HCT116 (cell line): ENCODE measurements around the gene CALCOCO1. TPM values are rescaled to one million over a fixed set of nuclear protein-coding genes. Genes with fewer than 3 reads are reported as not detected.

Experiments used
- ATAC-seq: fragments of 200-7000 bp; cut with Tn5 transposase; 2 replicates; pipeline ENCODE4 v1.9.1; 2020; ENCODE audit warnings: mild to moderate bottlenecking, moderate library complexity
- BruUV-seq: library from RNA; stranded (reverse); fragments of 400-500 nt; replicated peaks from 2 replicates; lab custom pipeline; 2021; lab: Mats Ljungman, UMichigan
- CTCF ChIA-PET: fragments of 300-600 bp; sonication (Branson Sonifier 250); formaldehyde crosslinking; loops from one replicate; lab custom pipeline; 2021; ENCODE audit warnings: antibody characterized with exemption; lab: Charles Lee
- POLR2A ChIA-PET: fragments of 300-600, 350-600 bp; sonication (Branson Sonifier 250); formaldehyde crosslinking; loops from one replicate; lab custom pipeline; 2021; ENCODE audit warnings: antibody characterized with exemption; lab: Charles Lee
- RAD21 ChIA-PET, 2 experiments: fragments of 300-600 bp; sonication (Branson Sonifier 250); formaldehyde crosslinking; loops; one replicate each; lab custom pipeline; 2023; ENCODE audit warnings: low total read pairs in 2 of 2; ENCODE audit not compliant: uncharacterized antibody in 2 of 2, unreplicated experiment in 2 of 2, low non-redundant PET in 1 of 2; lab: Charles Lee
- DNase-seq: peaks from one replicate; pipeline ENCODE4 v3.0.0-alpha.2; 2010; ENCODE audit warnings: low read depth, low spot score
- H2AFZ ChIP-seq: fragments of 200-600 bp; shearing (Covaris generic), sonication (generic); 2 replicates; pipeline ENCODE4 v1.6.1; 2017; ENCODE audit warnings: low read depth, mixed run types, mixed read lengths, antibody characterized with exemption, low read length; ENCODE audit not compliant: poor library complexity, severe bottlenecking
- H3K27ac ChIP-seq: 2 replicates; pipeline ENCODE4 v1.5.1; 2012; ENCODE audit warnings: low read depth, low read length
- H3K27me3 ChIP-seq: fragments of 200-600 bp; sonication (generic); 2 replicates; pipeline ENCODE4 v1.6.1; 2016; ENCODE audit warnings: mixed run types, low read length, mixed read lengths; ENCODE audit not compliant: insufficient read depth
- H3K36me3 ChIP-seq, 2 experiments: fragments of 200-500 bp in 1 of 2; fragments of 200-600 bp in 1 of 2; sonication (Bioruptor generic) in 1 of 2; sonication (generic) in 1 of 2; 2 replicates each; pipeline versions ENCODE4 v1.5.1 to v1.6.1; 2014 to 2016; ENCODE audit warnings: low read length in 2 of 2, inconsistent platforms in 1 of 2, mixed read lengths in 1 of 2, mixed run types in 1 of 2; ENCODE audit not compliant: insufficient read depth in 2 of 2, control insufficient read depth in 1 of 2
- H3K4me1 ChIP-seq, 2 experiments: fragments of 200-600 bp in 1 of 2; sonication (generic) in 1 of 2; 2 replicates each; pipeline versions ENCODE4 v1.5.1 to v1.6.1; 2012 to 2017; ENCODE audit warnings: low read length in 2 of 2, inconsistent platforms in 1 of 2, mild to moderate bottlenecking in 1 of 2, mixed read lengths in 1 of 2, mixed run types in 1 of 2, moderate library complexity in 1 of 2; ENCODE audit not compliant: insufficient read depth in 2 of 2, control insufficient read depth in 1 of 2
- H3K4me2 ChIP-seq: fragments of 200-600 bp; sonication (generic); 2 replicates; pipeline ENCODE4 v1.6.1; 2017; ENCODE audit warnings: mixed run types, low read length, mixed read lengths
- H3K4me3 ChIP-seq, 2 experiments: fragments of 200-600 bp in 1 of 2; sonication (generic) in 1 of 2; replicated peaks in 1 of 2; 2 replicates each; pipeline ENCODE4 v1.5.1; 2011 to 2016; ENCODE audit warnings: low read length in 2 of 2, control low read depth in 1 of 2, low read depth in 1 of 2, mild to moderate bottlenecking in 1 of 2, mixed read lengths in 1 of 2, mixed run types in 1 of 2
- H3K79me2 ChIP-seq: fragments of 200-600 bp; sonication (generic); 2 replicates; pipeline ENCODE4 v1.6.1; 2017; ENCODE audit warnings: mild to moderate bottlenecking, mixed run types, low read length, moderate library complexity, mixed read lengths; ENCODE audit not compliant: insufficient read depth
- H3K9ac ChIP-seq: fragments of 200-600 bp; sonication (generic); 2 replicates; pipeline ENCODE4 v1.6.1; 2016; ENCODE audit warnings: low read length, mixed read lengths
- H3K9me2 ChIP-seq: fragments of 200-600 bp; sonication (generic), shearing (Covaris generic); 2 replicates; pipeline ENCODE4 v1.6.1; 2017; ENCODE audit warnings: mixed run types, mild to moderate bottlenecking, moderate library complexity; ENCODE audit not compliant: insufficient read depth
- H3K9me3 ChIP-seq, 2 experiments: fragments of 200-500 bp in 1 of 2; fragments of 200-600 bp in 1 of 2; sonication (Bioruptor generic) in 1 of 2; sonication (generic) in 1 of 2; 2 replicates each; pipeline ENCODE4 v1.6.1; 2014 to 2017; ENCODE audit warnings: low read length in 2 of 2, mixed read lengths in 2 of 2, inconsistent platforms in 1 of 2, low read depth in 1 of 2, mild to moderate bottlenecking in 1 of 2, mixed run types in 1 of 2, moderate library complexity in 1 of 2; ENCODE audit not compliant: control insufficient read depth in 1 of 2, insufficient read depth in 1 of 2
- H4K20me1 ChIP-seq: fragments of 200-600 bp; sonication (generic), shearing (Covaris generic); 2 replicates; pipeline ENCODE4 v1.6.1; 2017; ENCODE audit warnings: mixed run types, mild to moderate bottlenecking, moderate library complexity; ENCODE audit not compliant: insufficient read depth
- CEBPB ChIP-seq: IDR thresholded peaks from 2 replicates; pipeline ENCODE4 v1.6.1; 2012; ENCODE audit warnings: low read depth
- EGR1 ChIP-seq: IDR thresholded peaks from 2 replicates; pipeline ENCODE4 v1.6.1; 2012; ENCODE audit warnings: low read depth
- ELF1 ChIP-seq: IDR thresholded peaks from 2 replicates; pipeline ENCODE4 v1.6.1; 2012; ENCODE audit warnings: low read depth, borderline replicate concordance
- EZH2 ChIP-seq: fragments of 200-600 bp; sonication (generic); IDR thresholded peaks from 2 replicates; pipeline ENCODE4 v1.6.1; 2017; ENCODE audit warnings: antibody characterized with exemption, mixed run types
- EZH2phosphoT487 ChIP-seq: fragments of 200-600 bp; IDR thresholded peaks from 2 replicates; pipeline ENCODE4 v1.6.1; 2018; ENCODE audit warnings: antibody characterized with exemption, borderline replicate concordance
- FOSL1 ChIP-seq: IDR thresholded peaks from 2 replicates; pipeline ENCODE4 v1.6.1; 2012; ENCODE audit warnings: low read depth
- MAX ChIP-seq: IDR thresholded peaks from 2 replicates; pipeline ENCODE4 v1.6.1; 2012
- REST ChIP-seq: IDR thresholded peaks from 2 replicates; pipeline ENCODE4 v1.6.1; 2012; ENCODE audit warnings: low read depth
- SP1 ChIP-seq: IDR thresholded peaks from 2 replicates; pipeline ENCODE4 v1.6.1; 2012; ENCODE audit warnings: low read depth
- TCF7L2 ChIP-seq: IDR thresholded peaks from 2 replicates; pipeline ENCODE4 v1.7.0; 2011; ENCODE audit warnings: borderline replicate concordance, inconsistent platforms; ENCODE audit not compliant: insufficient read depth, insufficient read length; ENCODE audit errors: extremely low read depth
- YY1 ChIP-seq: IDR thresholded peaks from 2 replicates; pipeline ENCODE4 v1.6.1; 2011; ENCODE audit warnings: low read length, low read depth, moderate library complexity, mild to moderate bottlenecking; ENCODE audit not compliant: insufficient replicate concordance; ENCODE audit errors: extremely low read depth
- ZNF274 ChIP-seq: fragments of 200-500 bp; sonication (Bioruptor generic); IDR thresholded peaks from 2 replicates; pipeline ENCODE4 v1.6.1; 2014; ENCODE audit warnings: mild to moderate bottlenecking, low read depth, low read length, inconsistent platforms
- intact Hi-C: fragments of 100-400 bp; cut with micrococcal nuclease; formaldehyde crosslinking; loops from 2 replicates; pipeline ENCODE4 v1.10.0; 2022
- total RNA-seq: library from RNA; stranded (reverse); gene quantifications from one replicate; pipeline ENCODE4 v1.2.1, GENCODE V29; 2021; ENCODE audit not compliant: unreplicated experiment

Gene CALCOCO1
- total RNA-seq, 1 experiment from 2014 or later: 42.6 TPM

- H3K36me3 ChIP-seq: no peaks in the 10 kb centered on the region
- no peaks in the 10 kb centered on the region for H4K20me1 ChIP-seq
- no peak for TF ChIP-seq REST
- TF ChIP-seq EZH2: no peak
- no peak for TF ChIP-seq FOSL1
- no peak for TF ChIP-seq TCF7L2
- TF ChIP-seq ELF1: no peak
- no peak for TF ChIP-seq SP1
- TF ChIP-seq MAX: no peak
- no peak for TF ChIP-seq YY1
- TF ChIP-seq EGR1: no peak
- no peak for TF ChIP-seq EZH2phosphoT487
- no peak for TF ChIP-seq ZNF274
- no peak for TF ChIP-seq CEBPB
- TF ChIP-seq, all 23 proteins: peak for 0
- Histone ChIP-seq H2AFZ (peak overlapping the region; percentile 92), H3K27ac (no peak overlapping the region), H3K79me2 (no peaks in the 10 kb centered on the region), H3K4me2 (peak overlapping the region; percentile 56), H3K9me3 (no peaks in the 10 kb centered on the region), H3K4me3 (no peak overlapping the region), H3K9ac (no peak overlapping the region), H3K9me2 (no peaks in the 10 kb centered on the region), H3K27me3 (no peaks in the 10 kb centered on the region), H3K4me1 (peaks cover 0 to 9% of the 10 kb centered on the region in 2 experiments; a peak in 1 of 4 replicates)
- BruUV-seq: no TSS peak
- RAD21 ChIA-PET: interaction anchor here (0.9 to 1.8 kb wide), 3 partner anchors 45 to 47 kb away, joined by 3 to 6 read pairs (median 6); no protein-coding TSS in a partner anchor
- CTCF ChIA-PET: interaction anchor here (1.0 to 6.2 kb wide), 23 partner anchors 10 to 461 kb away, joined by 3 to 146 read pairs (median 5); partner anchors contain the start of genes ATP5MC2 and MAP3K12
- POLR2A ChIA-PET: interaction anchor here (1.8 kb wide), 1 partner anchor 47 kb away, joined by 4 read pairs; no protein-coding TSS in a partner anchor
- intact Hi-C loops: no loop called here
- DNase-seq: no peak
- no peak; the same call in 1 of the 2 replicates for ATAC-seq
Measured at GRCh38 chr12:53747095-53747494, 19.8 kb upstream of the CALCOCO1 start.
